Ishikawa (cell line): Measurements from ENCODE around the gene TSEN34.

Source experiments
- CEBPB ChIP-seq: IDR thresholded peaks from 2 replicates; pipeline ENCODE4 v1.6.1; 2012
- CREB1 ChIP-seq: IDR thresholded peaks from 2 replicates; pipeline ENCODE4 v1.6.1; 2012; ENCODE audit warnings: low read depth
- EGR1 ChIP-seq: IDR thresholded peaks from 2 replicates; pipeline ENCODE4 v1.6.1; 2012
- EP300 ChIP-seq: IDR thresholded peaks from 2 replicates; pipeline ENCODE4 v1.6.1; 2012; ENCODE audit warnings: borderline replicate concordance
- FOXM1 ChIP-seq: IDR thresholded peaks from 2 replicates; pipeline ENCODE4 v1.6.1; 2012; ENCODE audit warnings: low read depth, borderline replicate concordance
- MAX ChIP-seq: IDR thresholded peaks from 2 replicates; pipeline ENCODE4 v1.6.1; 2012
- NFIC ChIP-seq: IDR thresholded peaks from 2 replicates; pipeline ENCODE4 v1.6.1; 2012
- RAD21 ChIP-seq: IDR thresholded peaks from 2 replicates; pipeline ENCODE4 v1.6.1; 2012; ENCODE audit warnings: low read depth
- REST ChIP-seq: IDR thresholded peaks from 2 replicates; pipeline ENCODE4 v1.6.1; 2012; ENCODE audit warnings: low read depth, mild to moderate bottlenecking
- TAF1 ChIP-seq: IDR thresholded peaks from 2 replicates; pipeline ENCODE4 v1.6.1; 2012; ENCODE audit warnings: low read depth, mild to moderate bottlenecking
- TCF12 ChIP-seq: IDR thresholded peaks from 2 replicates; pipeline ENCODE4 v1.6.1; 2012; ENCODE audit warnings: low read depth
- TEAD4 ChIP-seq: IDR thresholded peaks from 2 replicates; pipeline ENCODE4 v1.6.1; 2012
- USF1 ChIP-seq: IDR thresholded peaks from 2 replicates; pipeline ENCODE4 v1.6.1; 2012
- YY1 ChIP-seq: IDR thresholded peaks from 2 replicates; pipeline ENCODE4 v1.6.1; 2012; ENCODE audit warnings: low read depth
- ZBTB7A ChIP-seq: IDR thresholded peaks from 2 replicates; pipeline ENCODE4 v1.6.1; 2012; ENCODE audit warnings: low read depth

TSEN34 gene

GRCh38 chr19:54208784-54209057 is 17.6 kb downstream of the TSEN34 start:
- no peak for TF ChIP-seq NFIC
- TF ChIP-seq USF1, result no peak
- TF ChIP-seq MAX, result no peak

GRCh38 chr19:54209058-54209810 is 18.1 kb downstream of the TSEN34 start:
- no peak for TF ChIP-seq TCF12
- TF ChIP-seq TEAD4, result no peak
- no peak for TF ChIP-seq RAD21
- no peak for TF ChIP-seq YY1
- no peak for TF ChIP-seq NFIC
- no peak for TF ChIP-seq CEBPB
- TF ChIP-seq ZBTB7A, result peak; percentile 21; the same call in 1 of the 2 replicates

GRCh38 chr19:54209811-54210494 is 18.8 kb downstream of the TSEN34 start:
- no peak for TF ChIP-seq MAX
- TF ChIP-seq RAD21, result no peak
- 0 out of 2 replicates have a peak, but pooled peaks have one; percentile 26 for TF ChIP-seq CEBPB
- no peak for TF ChIP-seq TAF1

- no peak for TF ChIP-seq MAX
- TF ChIP-seq EGR1, result no peak
- no peak for TF ChIP-seq REST
- no peak for TF ChIP-seq USF1
- TF ChIP-seq TAF1, result no peak
- no peak for TF ChIP-seq RAD21
- TF ChIP-seq CREB1, result no peak
- TF ChIP-seq YY1, result no peak
- no peak for TF ChIP-seq FOXM1
- TF ChIP-seq EP300, result no peak
- no peak for TF ChIP-seq ZBTB7A
- no peak for TF ChIP-seq TEAD4
- no peak for TF ChIP-seq CEBPB
- TF ChIP-seq NFIC, result no peak
- no peak for TF ChIP-seq TCF12
Measured at GRCh38 chr19:54211235-54211634, 20.1 kb downstream of the TSEN34 start.

- no peak for TF ChIP-seq EP300
- TF ChIP-seq CEBPB, result no peak
- TF ChIP-seq EGR1, result no peak
- no peak for TF ChIP-seq ZBTB7A
- no peak for TF ChIP-seq YY1
- no peak for TF ChIP-seq RAD21
- no peak for TF ChIP-seq NFIC
- no peak for TF ChIP-seq USF1
- no peak for TF ChIP-seq TCF12
- no peak for TF ChIP-seq MAX
- no peak for TF ChIP-seq REST
- no peak for TF ChIP-seq TEAD4
- TF ChIP-seq TAF1, result no peak
- TF ChIP-seq CREB1, result no peak
- no peak for TF ChIP-seq FOXM1
Measured at GRCh38 chr19:54216869-54217268, 25.8 kb downstream of the TSEN34 start.
